ENCODE results near the gene PDF.

PDF gene

GRCh38 chr16:69339289-69340094, 9.1 kb upstream of the PDF start, which contains the start of the genes COG8 and NIP7:
COG8 (minus strand) TSS chr16:69339564; CDS start chr16:69339552, 12 bp downstream.
NIP7 (plus strand) TSS chr16:69339772; CDS start chr16:69339830, 58 bp downstream.
- peak; percentile 99 for DNase-seq (ENCODE audit: low spot score)

- DNase-seq (ENCODE audit: low spot score) = no peak
Observed at GRCh38 chr16:69338557-69339288, 8.3 kb upstream of the PDF start.

DNA sequence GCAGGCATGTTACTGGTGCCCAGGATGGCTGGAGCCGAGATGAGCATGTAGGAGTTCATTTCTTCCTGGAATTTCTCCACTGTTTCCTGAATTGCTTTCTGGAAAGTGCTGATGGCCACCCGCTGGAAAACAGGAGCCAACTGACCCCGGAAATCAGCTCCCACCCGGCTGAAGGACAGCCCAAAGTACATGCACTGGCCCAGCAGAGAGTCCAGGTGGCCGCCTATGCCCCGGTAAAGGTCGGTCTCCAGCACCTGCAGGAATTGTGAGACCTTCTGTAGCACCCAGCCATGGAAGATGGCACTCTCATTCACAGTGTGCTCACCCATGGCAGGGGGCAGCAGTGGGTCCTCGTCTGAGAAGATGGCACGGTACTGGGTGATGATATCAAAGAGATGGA, 4.3 kb upstream of the PDF start:
- no peak for DNase-seq (ENCODE audit: low spot score)

DNA sequence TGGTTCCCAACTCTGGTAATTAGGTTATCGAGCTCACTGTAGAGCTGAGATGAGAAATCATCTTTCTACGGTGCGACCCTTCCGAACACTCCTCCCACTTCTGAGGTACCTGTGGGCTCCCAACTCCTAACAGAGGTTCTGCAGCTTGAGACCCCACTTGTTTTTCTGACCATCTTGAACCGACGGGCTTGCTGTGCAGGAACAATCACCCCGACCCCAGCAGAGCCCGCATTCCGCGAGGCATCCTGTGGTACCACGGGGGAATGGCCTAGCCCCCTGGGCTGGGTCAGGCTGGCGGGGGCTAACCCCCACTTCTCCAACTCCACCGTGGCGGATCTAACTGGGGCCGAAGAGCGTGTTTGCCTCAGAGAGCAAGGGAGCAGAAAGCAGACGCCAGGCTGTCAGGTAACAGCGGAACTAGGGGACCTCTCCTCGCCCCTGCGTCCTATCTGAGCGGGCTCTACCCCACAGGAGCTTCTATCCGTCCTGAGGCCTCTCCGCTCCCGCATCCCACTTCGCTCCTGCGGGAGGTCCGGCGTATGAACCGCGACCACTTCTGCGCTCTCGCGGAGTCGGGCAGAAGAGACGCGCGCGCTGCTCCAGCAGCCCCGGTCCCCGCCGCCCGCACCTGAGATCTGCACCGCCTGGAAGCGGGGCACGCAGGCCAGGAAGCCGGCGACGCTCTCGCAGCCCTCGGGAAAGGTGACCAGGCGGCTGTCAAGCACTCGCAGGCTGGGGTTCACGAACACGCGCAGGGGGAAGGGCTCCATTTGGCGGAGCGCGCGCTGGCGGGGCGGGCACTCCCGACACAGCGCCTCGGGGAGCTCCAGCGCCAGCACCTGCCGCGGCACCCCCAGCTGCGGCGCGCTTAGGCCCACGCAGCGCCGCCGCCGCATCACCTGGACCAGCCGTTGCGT, 761 bp downstream of the PDF start:
- DNase-seq (ENCODE audit: low spot score) = peak; percentile 48

GRCh38 chr16:69328854-69329316, 1.5 kb downstream of the PDF start:
- peak; percentile 78 for DNase-seq (ENCODE audit: low spot score)

DNA sequence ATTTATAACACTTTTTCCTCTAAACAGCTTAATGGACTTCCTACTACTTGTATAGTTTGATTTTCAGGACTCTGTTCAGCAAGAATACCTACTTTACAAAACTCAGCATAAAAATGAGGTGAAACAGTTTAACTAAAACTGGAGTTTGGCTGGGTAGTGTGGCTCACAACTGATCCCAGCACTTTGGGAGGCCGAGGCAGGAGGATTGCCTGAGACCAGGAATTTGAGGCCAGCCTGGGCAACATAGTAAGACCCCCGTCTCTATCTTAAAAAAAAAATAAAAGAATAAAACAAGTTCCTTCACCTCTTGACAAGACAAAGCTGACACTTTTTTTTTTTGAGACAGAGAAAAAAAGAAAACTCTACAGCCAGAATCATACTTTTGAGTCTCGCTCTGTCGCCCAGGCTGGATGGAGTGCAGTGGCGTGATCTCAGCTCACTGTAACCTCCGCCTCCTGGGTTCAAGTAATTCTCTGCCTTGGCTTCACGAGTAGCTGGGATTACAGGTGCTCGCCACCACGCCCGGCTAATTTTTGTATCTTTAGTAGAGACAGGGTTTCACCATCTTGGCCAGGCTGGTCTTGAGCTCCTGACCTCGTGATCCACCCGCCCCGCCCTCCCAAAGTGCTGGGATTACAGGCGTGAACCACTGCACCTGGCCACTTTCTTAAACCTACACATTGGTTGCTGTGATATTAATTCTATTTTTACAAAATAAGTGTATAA, 2.6 kb downstream of the PDF start:
- DNase-seq (ENCODE audit: low spot score) = no peak

DNA sequence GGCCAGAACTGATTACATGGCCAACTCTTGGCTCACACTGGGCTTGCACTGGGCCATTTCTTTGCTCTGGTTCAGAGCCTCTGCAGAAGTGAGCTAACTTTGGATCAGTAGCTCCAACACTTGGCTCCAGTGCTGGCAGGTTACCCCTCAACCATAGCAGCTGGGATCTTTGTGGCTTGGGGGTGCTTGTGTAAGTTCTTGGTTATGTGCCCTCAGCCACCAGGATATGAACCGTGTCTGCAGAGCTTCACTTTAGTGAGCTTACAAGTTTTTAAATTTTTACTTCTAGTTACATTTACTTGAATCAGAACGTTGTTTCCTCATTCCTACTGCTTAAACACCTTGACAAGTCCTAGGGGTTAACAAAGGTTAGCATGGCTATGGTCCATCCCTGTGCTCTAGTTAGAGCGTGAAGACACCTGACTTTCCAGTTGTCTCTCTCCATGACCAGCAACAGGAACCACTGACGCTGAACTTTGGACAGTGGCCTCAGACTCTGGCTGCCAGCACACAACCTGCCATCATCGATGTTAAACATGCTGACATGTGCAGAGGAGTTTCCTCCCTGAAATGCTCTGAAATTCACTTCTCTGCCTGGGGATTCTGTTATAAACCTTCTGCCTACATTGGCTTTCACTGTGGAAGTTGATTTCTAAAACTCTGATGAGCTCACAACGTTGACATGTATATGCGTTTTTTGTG, 4.1 kb downstream of the PDF start:
- peak; percentile 92 for DNase-seq (ENCODE audit: low spot score)

GRCh38 chr16:69325784-69326171, 4.6 kb downstream of the PDF start:
- no peak for DNase-seq (ENCODE audit: low spot score)

GRCh38 chr16:69324585-69325253, 5.7 kb downstream of the PDF start:
- DNase-seq (ENCODE audit: low spot score) = no peak

DNA sequence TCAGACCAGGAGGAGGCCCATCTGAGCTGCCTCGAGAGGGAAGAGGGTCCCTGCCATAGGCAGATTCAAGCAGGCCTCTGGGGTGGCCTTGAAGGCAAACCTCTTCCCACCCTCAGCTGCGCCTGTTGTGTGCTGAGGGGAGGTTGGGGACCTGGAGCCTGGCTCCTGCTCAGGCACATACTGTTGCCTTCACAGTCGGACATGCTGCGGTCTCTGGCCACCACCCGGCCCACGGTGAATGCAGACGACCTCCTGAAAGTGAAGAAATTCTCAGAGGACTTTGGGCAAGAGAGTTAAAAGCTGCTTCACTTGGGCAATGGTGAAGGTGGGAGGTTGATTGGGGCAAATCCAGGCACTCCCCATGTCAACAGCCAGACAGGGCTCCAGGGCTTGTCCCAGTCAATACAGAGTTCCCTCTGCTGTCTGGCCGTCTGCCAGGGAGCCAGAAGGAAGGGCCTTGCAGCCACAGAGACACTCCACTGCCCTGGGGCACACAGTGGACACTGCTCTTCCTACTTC, 6.3 kb downstream of the PDF start:
- peak; percentile 64 for DNase-seq (ENCODE audit: low spot score)

DNA sequence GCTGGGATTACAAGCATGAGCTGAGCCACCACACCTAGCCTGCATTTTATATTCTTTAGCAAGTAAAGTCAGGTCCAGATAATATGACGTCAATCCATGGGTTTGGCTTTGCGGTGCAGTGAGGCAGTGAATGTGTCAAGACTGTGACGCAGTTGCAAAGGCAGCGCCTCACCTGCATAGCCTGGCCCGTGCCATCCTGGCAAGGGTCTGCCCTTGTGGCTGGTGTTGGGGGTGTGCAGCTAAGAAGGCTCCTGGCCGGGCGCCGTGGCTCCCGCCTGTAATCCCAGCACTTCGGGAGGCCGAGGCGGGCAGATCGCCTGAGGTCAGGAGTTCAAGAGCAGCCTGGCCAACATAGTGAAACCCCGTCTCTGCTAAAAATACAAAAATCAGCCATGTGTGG, 7.0 kb downstream of the PDF start:
- DNase-seq (ENCODE audit: low spot score) = peak; percentile 25

DNA sequence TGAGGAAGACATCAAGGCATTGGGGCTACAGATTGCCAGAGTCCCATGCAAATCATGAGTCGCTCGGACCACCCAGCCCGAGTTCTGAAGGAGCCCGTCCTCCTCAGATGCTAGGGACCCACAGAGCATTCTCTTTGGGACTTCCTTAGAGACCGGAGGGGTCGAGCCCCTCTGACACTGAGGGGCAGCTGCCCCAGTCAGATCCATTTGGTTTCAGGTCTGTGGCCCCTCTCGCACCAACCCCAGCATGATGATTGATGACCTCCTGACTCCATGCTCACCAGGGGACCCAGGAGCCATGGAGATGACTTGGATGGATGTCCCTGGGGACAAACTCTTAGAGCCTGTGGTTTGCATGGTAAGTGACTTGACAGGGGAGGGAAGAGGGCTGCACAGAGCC, 8.0 kb downstream of the PDF start:
- no peak for DNase-seq (ENCODE audit: low spot score)

GRCh38 chr16:69321080-69321479, 9.3 kb downstream of the PDF start:
- no peak for DNase-seq (ENCODE audit: low spot score)

DNA sequence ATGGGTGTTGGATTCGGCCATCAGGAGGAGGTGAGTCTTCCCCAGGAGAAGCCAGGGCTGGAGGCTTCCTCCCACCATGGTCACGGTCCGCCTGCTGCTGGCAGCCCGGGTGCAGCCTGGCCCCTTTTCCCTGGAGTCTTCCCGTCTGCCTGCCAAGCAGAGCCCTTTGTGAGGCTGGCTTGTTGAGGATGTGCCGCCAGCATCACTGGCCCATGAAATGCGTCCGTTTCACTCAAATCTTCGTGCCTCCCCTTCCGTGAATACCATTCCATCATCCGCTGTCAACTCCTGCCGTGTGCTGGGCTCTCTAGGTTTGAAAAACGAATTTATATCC, 9.7 kb downstream of the PDF start:
- no peak for DNase-seq (ENCODE audit: low spot score)

DNA sequence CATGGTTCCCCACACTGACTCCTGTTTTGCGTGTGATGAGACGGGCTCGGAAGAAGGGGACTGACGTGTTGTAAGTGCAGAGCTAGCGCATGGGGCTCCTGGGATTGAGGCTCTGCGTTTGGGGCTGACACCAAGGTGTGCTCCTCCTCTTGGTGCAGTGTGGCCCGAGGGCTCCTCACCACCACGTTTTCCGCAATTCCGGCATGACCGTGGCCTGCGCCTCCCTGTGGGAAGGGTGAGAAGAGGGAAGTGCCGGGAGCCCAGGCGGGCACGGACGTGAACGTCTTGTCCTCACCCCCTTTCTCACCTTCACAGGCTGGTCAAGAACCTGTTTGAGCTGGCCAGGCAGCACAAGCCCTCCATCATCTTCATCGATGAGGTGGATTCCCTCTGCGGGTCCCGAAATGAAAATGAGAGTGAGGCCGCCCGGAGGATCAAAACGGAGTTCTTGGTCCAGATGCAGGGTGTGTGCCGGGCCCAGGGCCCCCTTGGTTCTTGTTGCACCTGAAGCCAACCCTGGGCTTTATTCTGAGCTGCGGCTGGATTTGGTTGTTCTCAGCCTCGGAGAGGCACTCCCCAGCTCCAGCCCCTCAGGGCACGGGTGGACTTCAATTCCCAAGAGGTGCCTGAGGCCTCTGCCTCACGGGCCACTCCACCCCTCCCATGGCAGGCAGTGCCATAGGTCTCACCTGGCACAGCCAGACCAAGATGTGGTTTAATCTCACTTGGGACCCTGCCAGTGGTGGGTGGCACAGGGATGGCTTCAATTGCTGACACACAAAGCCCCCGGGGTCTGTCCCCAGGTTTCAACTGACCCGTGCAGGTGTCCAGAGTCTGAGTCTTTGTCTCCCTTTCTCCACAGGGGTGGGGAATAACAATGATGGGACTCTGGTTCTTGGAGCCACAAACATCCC, 10.3 kb downstream of the PDF start:
- DNase-seq (ENCODE audit: low spot score) = no peak

DNA sequence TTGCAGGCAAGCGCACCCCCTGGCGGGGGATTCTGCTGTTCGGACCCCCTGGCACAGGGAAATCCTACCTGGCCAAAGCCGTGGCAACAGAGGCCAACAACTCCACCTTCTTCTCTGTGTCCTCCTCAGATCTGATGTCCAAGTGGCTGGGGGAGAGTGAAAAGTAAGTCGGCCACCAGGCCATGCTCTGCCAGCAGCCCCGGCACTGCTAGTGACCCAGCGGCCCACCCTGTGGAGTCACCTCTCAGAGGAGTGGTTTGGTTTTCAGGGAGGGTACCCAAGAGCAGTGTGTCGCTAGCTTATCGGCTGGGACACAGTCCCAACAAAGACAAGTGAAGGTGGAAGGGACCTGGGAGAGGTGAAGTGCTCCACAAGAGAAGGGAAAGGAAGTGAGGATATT, 11.0 kb downstream of the PDF start:
- DNase-seq (ENCODE audit: low spot score) = no peak

DNA sequence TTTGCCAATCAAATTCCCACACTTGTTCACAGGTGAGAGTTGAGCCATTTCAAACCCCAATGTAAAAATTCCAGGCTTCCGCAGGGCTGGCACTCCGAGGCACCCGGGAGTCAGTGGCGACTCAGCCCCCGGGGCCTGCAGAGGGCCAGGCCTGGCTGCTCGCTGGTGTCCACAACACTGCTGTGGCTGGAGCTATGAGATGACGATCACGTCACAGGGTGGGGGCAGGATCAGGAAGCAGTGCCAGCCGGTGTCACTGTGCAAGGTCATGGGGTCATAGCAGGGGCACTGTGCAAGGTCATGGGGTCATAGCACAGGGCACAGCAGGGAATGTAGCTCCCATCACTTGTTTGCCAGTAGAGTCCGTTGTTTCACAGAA, 11.5 kb downstream of the PDF start:
- DNase-seq (ENCODE audit: low spot score) = no peak

GRCh38 chr16:69318177-69318910, 12.0 kb downstream of the PDF start:
- DNase-seq (ENCODE audit: low spot score) = no peak
